Measurements from ENCODE around the gene ATL1.

- TF ChIP-seq CTCF (IDR thresholded peaks at IDR 0.05) (no peak), EP300 (IDR thresholded peaks at IDR 0.05) (no peak), POLR2AphosphoS5 (IDR thresholded peaks at IDR 0.05) (no peak), POLR2A (IDR thresholded peaks at IDR 0.05) (no peak)
Observed at GRCh38 chr14:50631408-50631821, 71.5 kb downstream of the ATL1 start.

Measured in gastroesophageal sphincter (tissue), 3 donors.